HG03460 (cell line): ENCODE results near the gene WAC.
"Not testable (repeated sequence)": the region's sequence is repeated elsewhere in the genome, so short reads cannot be mapped to it uniquely, and the experiment has no call there.

ENCODE experiments used
- ATAC-seq: cut with Tn5 transposase; IDR thresholded peaks from one replicate; pipeline ENCODE4 v1.9.1; 2021; ENCODE audit not compliant: unreplicated experiment

Gene WAC

GRCh38 chr10:28604567-28605536, 71.9 kb downstream of the WAC start:
- no peak for ATAC-seq

DNA sequence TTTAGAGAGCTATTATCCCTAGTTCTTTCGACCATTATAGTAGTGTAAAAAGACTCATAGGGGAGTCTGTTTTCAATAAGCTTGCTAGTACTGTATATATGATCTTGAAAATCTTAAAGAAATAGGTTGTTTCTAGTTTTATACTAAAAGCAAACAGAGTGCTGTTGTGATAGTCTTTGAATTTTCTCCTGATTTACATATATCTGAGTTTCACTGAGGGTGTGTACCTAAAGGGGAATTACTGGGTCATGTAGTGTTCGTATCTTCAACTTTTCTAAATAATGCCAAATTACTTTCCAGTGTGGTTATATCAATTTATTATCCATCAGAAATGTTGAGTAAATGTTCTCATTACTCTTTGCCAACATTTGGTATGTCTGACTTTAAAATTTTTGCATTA, 73.7 kb downstream of the WAC start:
- ATAC-seq, result no peak

DNA sequence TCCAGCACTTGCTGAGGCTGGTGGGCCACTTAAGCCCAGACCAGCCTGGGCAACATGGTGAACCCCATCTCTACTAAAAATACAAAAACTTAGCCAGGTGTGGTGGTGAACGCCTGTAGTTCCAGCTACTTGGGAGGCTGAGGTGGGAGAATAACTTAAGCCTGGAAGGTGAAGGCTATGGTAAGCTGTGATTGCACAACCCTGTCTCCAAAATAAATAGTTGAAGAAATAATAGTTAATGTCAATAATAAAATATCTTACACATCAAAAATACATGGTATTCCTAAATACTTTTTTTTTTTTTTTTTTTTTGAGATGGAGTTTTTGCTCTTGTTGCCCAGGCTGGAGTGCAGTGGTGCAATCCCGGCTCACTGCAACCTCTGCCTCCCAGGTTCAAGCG, 76.7 kb downstream of the WAC start:
- ATAC-seq, result not testable (repeated sequence)

- no peak for ATAC-seq
Observed at GRCh38 chr10:28612877-28613276, 80.0 kb downstream of the WAC start.

DNA sequence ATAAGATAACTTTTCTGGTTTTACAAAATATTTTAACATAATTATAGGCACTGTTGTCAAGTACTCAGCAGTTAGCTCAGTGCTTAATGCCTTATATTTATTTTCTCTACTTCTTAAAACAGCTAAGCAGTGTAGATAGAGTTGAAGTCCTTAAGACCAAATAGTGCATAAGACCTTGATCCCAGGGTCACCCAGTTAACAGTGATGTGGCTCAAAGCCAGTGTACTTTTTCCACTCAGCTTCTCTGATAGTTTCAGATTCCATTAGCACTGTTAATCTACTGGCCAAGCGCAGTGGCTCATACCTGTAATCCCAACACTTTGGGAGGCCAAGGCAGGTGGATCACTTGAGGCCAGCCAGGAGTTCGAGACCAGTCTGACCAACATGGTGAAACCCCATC, 83.6 kb downstream of the WAC start:
- ATAC-seq, result no peak

GRCh38 chr10:28619455-28619854, 86.5 kb downstream of the WAC start:
- no peak for ATAC-seq

GRCh38 chr10:28620251-28620650, 87.3 kb downstream of the WAC start:
- no peak for ATAC-seq

- no peak for ATAC-seq
Observed at GRCh38 chr10:28623483-28623882, 90.6 kb downstream of the WAC start.

- no peak for ATAC-seq
Observed at GRCh38 chr10:28624351-28624750, 91.4 kb downstream of the WAC start.

DNA sequence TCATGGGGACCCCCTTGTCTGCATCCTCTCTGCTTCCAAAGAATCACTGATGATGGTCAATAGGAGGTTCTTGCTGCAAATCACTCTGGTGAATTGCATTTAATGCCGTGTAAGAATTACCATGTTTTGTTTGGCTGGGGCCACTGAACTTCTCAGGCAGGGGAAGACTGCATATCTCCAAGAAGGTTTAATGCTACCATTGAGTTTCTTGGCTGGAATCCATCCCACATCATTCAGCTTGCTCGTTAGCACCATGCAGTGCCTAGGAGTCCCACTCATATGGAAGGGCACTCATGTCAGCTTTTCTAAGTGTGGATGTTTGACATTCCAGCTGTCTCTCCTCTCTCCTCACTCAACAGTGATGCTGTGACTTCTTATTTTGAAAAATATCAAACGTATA, 94.2 kb downstream of the WAC start:
- no peak for ATAC-seq

DNA sequence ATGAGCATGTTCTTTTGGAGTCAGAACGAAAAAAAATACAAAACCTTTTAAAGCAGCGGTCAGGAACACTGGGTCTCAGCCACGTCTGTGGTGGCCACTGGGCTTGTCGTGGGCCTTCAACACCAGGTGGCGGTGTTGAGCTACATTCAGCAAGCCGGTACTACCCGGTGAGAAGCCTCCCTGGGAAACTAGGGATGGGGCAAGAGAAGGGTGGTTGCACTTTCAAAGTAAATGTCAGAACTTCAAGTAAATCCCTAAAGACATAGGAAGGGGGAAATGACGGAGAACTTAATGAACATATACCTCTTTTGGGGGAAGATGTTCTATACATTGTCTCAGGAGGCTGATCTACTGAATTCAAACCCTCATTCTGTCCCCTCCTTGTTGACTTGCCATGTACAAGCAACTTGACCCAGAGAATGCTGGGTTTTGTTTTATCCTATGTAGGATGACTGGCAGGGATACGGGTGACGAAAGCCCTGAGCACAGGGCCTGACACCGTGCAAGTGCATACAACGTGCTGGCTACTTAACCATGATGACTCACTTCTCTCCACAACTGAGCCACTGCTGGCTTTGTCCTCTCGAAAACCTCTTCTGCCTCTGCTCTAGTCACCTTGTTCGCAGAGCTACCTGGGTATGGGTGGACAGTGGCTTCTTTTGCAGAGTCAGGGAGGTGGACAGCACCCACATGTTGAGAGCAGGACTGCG, 95.4 kb downstream of the WAC start:
- ATAC-seq, result peak; percentile 79

GRCh38 chr10:28631896-28632583, 99.1 kb downstream of the WAC start:
- ATAC-seq, result no peak

DNA sequence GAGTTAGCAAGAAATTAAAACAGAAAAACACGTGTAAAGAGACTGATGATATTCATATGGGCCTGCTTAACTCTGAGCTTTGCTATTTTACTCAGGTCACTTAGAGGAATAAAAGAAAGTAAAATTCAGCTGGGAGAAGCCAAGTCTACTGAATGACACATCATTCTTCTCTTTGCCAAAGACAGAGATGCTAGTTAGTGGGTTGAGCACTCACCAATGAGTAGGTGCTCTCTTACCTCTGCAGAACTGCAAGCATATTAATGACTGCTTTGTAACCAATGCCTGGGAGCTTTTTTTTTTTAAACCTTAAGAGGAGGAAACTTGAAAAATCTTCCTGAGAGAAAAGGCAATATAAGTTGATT, 99.6 kb downstream of the WAC start:
- no peak for ATAC-seq

GRCh38 chr10:28633750-28634149, 100.8 kb downstream of the WAC start:
- no peak for ATAC-seq

DNA sequence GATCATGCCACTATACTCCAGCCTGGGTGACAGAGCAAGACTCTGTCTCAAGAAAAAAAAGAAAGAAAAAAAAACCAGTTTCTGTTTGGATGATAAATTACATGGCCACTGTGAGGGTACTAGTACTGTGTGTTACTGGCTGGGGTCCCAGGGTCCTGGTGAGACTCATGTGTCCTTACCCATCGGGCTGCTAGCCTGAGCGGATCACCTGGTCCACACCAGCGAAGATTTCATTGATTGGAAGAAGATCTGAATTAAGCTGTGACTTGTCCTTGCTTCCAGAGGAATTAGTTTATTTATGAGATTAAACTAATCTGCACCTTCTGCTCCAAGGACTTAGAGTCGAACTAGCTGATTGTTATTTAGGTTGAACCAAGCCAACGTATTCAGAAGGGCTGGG, 104.4 kb downstream of the WAC start:
- ATAC-seq, result no peak

DNA sequence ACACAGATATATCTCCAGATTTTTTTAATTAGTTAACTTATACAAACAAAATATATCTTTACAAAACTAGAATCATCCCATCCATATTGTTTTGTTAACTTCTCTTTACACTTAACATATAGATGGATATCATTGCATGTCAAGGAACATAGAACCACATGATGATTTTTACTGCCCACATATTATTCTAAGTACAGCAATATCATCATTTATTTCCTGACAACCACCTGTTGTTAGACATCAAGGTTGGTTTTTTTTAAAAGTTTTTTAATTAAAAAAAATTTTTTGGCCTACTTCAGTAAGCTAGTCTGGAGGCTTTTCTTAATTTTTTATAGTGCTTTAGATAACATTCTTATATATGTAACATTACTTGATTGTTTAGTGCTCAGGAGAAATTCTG, 105.5 kb downstream of the WAC start:
- no peak for ATAC-seq

- ATAC-seq, result no peak
Observed at GRCh38 chr10:28640551-28640950, 107.6 kb downstream of the WAC start.

GRCh38 chr10:28644647-28645046, 111.7 kb downstream of the WAC start:
- ATAC-seq, result no peak

GRCh38 chr10:28652106-28652505, 119.2 kb downstream of the WAC start:
- no peak for ATAC-seq

DNA sequence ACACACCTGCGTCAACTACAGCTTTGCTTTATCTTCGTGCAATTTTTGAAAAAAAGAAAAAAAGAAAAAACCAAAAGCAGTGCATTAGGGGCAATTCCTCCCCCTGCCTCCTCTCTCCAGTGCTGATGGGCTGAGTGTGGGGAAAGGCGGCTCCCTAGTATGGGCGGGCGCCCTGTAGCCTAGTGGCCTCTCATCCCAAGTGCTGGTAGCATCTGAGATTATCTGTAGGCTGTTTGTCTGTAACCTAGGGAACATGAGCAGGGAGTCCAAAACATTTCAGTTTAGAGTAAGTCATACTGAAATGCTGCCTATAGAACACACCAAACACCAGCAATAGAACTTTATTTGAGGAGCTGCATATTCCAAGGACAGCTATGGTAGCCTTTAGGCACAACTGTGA, 119.8 kb downstream of the WAC start:
- no peak for ATAC-seq

GRCh38 chr10:28658824-28659223, 125.9 kb downstream of the WAC start:
- ATAC-seq, result not testable (repeated sequence)

DNA sequence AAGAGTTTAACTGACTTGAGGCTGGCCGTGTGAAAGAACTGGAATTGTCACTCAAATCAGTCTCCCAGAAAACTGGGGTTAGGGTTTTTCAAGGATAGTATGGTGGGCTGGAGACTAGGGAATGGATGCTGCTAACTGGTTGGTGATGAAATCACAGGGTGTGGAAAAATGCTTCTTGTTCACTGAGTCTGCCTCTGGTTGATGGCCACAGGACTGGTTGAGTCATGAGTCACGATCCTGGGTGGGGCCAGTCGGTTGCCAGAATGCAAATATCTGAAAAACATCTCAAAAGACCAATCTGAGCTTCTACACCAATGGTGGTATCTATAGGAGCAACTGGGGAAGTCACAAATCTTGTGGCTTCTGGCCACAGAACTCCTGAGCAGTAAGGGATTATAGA, 128.1 kb downstream of the WAC start:
- ATAC-seq, result no peak
